Mesodermal cell (in vitro differentiated cells): ENCODE measurements around the gene S100A16.
"Not testable (repeated sequence)": the region's sequence is repeated elsewhere in the genome, so short reads cannot be mapped to it uniquely, and the experiment has no call there.

Source experiments
- H3K27ac ChIP-seq: 2 replicates; pipeline ENCODE4 v1.7.0; 2013; ENCODE audit warnings: mild to moderate bottlenecking, low read depth, low read length, moderate library complexity; ENCODE audit not compliant: severe bottlenecking
- H3K36me3 ChIP-seq: 2 replicates; pipeline ENCODE4 v1.7.1; 2013; ENCODE audit warnings: mild to moderate bottlenecking, low read length, moderate library complexity; ENCODE audit not compliant: control insufficient read depth, insufficient read depth
- H3K4me1 ChIP-seq: one replicate; pipeline ENCODE4 v1.7.1; 2013; ENCODE audit warnings: mild to moderate bottlenecking, low read length; ENCODE audit not compliant: insufficient read depth, control insufficient read depth, poor library complexity, severe bottlenecking
- H3K4me3 ChIP-seq: 2 replicates; pipeline ENCODE4 v1.7.0; 2013; ENCODE audit warnings: low read length, control low read depth, mild to moderate bottlenecking; ENCODE audit not compliant: insufficient read depth, poor library complexity, severe bottlenecking; ENCODE audit errors: extremely low read depth
- H3K9me3 ChIP-seq: 2 replicates; pipeline ENCODE4 v1.7.1; 2013; ENCODE audit warnings: mild to moderate bottlenecking, low read length, moderate library complexity; ENCODE audit not compliant: control insufficient read depth
- WGBS, 2 experiments: methylation state at CpG; one replicate each; pipeline ENCODE4 v1.1.5; 2013; ENCODE audit warnings: missing lambda C conversion rate in 2 of 2; ENCODE audit not compliant: insufficient coverage in 2 of 2; 5-methylcytosine and 5-hydroxymethylcytosine counted together

The S100A16 gene

DNA sequence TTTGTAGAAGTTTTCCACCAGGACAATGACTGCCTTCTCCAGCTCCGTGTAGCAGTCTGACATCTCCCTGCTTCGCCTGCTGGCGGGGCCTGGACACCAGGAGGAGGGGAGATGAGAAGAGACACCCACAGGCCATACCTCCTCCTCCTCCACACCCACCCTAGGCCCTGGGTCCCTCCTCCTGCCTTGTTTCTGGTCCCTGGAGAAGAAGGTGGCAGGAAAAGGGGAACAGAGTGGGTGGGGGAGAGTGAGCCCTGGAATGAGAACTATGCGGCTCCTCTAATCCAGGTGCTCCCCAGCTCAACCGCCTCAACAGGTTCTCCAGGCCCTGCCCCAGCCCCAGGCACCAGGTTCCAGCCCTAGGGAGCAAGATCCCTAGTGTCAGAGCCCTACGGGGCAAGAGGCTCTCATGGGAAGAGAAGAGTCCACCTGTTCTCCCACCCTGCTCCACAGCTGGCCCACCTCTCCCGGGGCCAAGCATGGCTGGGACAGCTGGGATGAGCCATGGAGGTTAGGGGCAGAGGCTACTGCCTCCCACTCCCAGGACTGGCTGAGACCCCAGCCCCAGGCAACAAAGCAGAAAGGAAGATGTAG, 4.8 kb downstream of the S100A16 start:
- Histone ChIP-seq H3K36me3 (peaks cover 21% of the 10 kb centered on the region), H3K4me3 (peak overlapping the region; percentile 42), H3K9me3 (no peaks in the 10 kb centered on the region), H3K27ac (peak overlapping the region; percentile 96), H3K4me1 (peaks cover 56% of the 10 kb centered on the region)
- 83 to 100% methylated on average over 1 to 2 of the region's 7 CpGs for WGBS, 2 experiments

DNA sequence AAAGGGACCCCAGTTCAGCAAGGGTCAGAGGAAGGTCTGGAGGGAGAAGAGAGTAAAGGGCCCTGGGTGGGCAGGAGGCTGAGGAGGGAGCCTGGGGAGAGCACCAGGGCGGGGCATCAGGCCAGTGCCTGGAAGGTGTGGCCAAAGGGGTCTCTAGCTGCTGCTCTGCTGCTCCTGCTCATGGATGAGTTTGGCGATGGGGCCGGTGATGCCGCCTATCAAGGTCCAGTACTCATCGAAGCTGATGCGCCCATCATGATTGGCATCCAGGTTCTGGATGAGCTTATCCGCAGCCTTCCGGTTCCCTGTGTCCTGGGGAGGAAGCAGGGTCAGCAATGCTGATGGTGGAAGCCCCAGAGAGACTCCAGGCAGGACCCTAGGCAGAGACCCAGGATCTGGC, 5.6 kb downstream of the S100A16 start:
- 93 to 96% methylated on average over 6 to 8 of the region's 8 CpGs for WGBS, 2 experiments
- Histone ChIP-seq H3K9me3 (no peaks in the 10 kb centered on the region), H3K27ac (no peak overlapping the region)

DNA sequence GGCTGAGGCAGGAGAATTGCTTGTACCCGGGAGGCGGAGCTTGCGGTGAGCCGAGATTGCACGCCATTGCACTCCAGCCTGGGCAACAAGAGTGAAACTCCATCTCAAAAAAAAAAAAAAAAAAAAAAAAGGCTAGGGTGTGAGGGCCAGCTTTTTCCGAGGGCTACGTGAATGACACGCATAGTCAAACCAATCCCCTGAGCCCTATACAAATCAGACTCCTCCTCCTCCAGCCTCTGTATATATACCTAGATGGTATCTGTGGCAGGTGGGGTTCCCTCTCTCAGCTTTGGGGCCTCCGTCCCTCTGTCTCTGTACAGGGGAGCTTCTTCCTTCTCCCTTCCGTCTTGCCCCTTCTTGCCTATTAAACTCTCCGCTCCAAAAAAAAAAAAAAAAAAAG, 6.7 kb downstream of the S100A16 start:
- 100% methylated on average over 2 to 3 of the region's 11 CpGs for WGBS, 2 experiments
- Histone ChIP-seq H3K9me3 (no peaks in the 10 kb centered on the region), H3K4me1 (peaks cover 41% of the 10 kb centered on the region), H3K4me3 (no peak overlapping the region), H3K27ac (no peak overlapping the region), H3K36me3 (peaks cover 21% of the 10 kb centered on the region)

More for the DNA sequence above, 5.6 kb downstream of the S100A16 start:
- Histone ChIP-seq H3K36me3 (peaks cover 21% of the 10 kb centered on the region), H3K4me3 (peak overlapping the region; percentile 42), H3K4me1 (peaks cover 53% of the 10 kb centered on the region)

- Histone ChIP-seq H3K27ac (no peak overlapping the region), H3K4me1 (peaks cover 24% of the 10 kb centered on the region), H3K36me3 (peaks cover 21% of the 10 kb centered on the region), H3K9me3 (no peaks in the 10 kb centered on the region), H3K4me3 (no peak overlapping the region)
- WGBS, 2 experiments: 93 to 100% methylated on average over 2 to 3 of the region's 6 CpGs
Measured at GRCh38 chr1:153602749-153603148, 10.2 kb downstream of the S100A16 start.

- Histone ChIP-seq H3K4me1 (peaks cover 10% of the 10 kb centered on the region), H3K4me3 (no peak overlapping the region), H3K27ac (no peak overlapping the region), H3K9me3 (no peaks in the 10 kb centered on the region), H3K36me3 (no peaks in the 10 kb centered on the region)
- 87% methylated on average over 4 of the region's 7 CpGs; no CpG with 5 or more reads in 1 of the 2 experiments for WGBS, 2 experiments
Measured at GRCh38 chr1:153599847-153600246, 13.1 kb downstream of the S100A16 start.

GRCh38 chr1:153598309-153599172, 14.4 kb downstream of the S100A16 start:
- Histone ChIP-seq H3K27ac (peak overlapping the region; percentile 75), H3K36me3 (no peaks in the 10 kb centered on the region), H3K4me3 (no peak overlapping the region), H3K4me1 (peaks cover 10% of the 10 kb centered on the region), H3K9me3 (no peaks in the 10 kb centered on the region)
- 59 to 93% methylated on average over 3 to 4 of the region's 7 CpGs for WGBS, 2 experiments

- Histone ChIP-seq H3K4me3 (no peak overlapping the region), H3K9me3 (no peaks in the 10 kb centered on the region), H3K4me1 (peaks cover 10% of the 10 kb centered on the region), H3K27ac (no peak overlapping the region), H3K36me3 (no peaks in the 10 kb centered on the region)
- 75 to 98% methylated on average over 5 to 6 of the region's 6 CpGs for WGBS, 2 experiments
Measured at GRCh38 chr1:153597206-153597605, 15.7 kb downstream of the S100A16 start.

GRCh38 chr1:153592748-153593147, 20.2 kb downstream of the S100A16 start:
- no peak overlapping the region for H3K27ac ChIP-seq
- no peaks in the 10 kb centered on the region for H3K36me3 ChIP-seq
- no peaks in the 10 kb centered on the region for H3K9me3 ChIP-seq
- no peaks in the 10 kb centered on the region for H3K4me1 ChIP-seq
- WGBS, 2 experiments: no CpG with 5 or more reads among the region's 4 CpGs
- H3K4me3 ChIP-seq: no peak overlapping the region

GRCh38 chr1:153588482-153588881, 24.5 kb downstream of the S100A16 start:
- H3K9me3 ChIP-seq: no peaks in the 10 kb centered on the region
- no peak overlapping the region for H3K4me3 ChIP-seq
- no peaks in the 10 kb centered on the region for H3K36me3 ChIP-seq
- WGBS, 2 experiments: no CpG with 5 or more reads among the region's 2 CpGs
- no peak overlapping the region for H3K27ac ChIP-seq
- peaks cover 3% of the 10 kb centered on the region for H3K4me1 ChIP-seq

- H3K4me1 ChIP-seq, H3K9me3 ChIP-seq, H3K27ac ChIP-seq, H3K36me3 ChIP-seq, H3K4me3 ChIP-seq: not testable (repeated sequence)
- WGBS, 2 experiments: 87 to 96% methylated on average over 7 of the region's 10 CpGs
Measured at GRCh38 chr1:153588033-153588432, 24.9 kb downstream of the S100A16 start.

DNA sequence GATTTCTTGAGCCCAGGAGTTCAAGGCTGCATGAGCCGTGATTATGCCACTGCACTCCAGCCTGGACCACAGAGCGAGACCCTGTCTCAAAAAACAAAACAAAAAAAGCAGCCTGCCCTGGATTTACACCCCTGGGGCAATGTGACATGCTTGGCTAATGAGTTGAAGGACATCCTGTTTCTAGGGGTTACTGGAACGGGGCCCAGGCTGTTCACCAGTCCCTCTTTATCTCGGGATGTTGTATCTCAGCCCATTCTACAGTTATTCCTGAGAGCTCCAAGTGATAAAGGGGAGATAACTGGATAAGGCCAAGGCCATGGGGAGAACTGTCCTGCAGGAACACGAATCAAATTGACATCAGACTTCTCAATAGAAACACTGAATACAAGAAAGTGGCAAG, 25.6 kb downstream of the S100A16 start:
- Histone ChIP-seq H3K36me3 (no peaks in the 10 kb centered on the region), H3K9me3 (no peaks in the 10 kb centered on the region), H3K27ac (no peak overlapping the region), H3K4me3 (no peak overlapping the region), H3K4me1 (peaks cover 3% of the 10 kb centered on the region)
- 87% methylated on average over 3 to 4 of the region's 5 CpGs for WGBS, 2 experiments
